ENCODE results near the gene SLC5A6. TPM values are rescaled to one million over a fixed set of nuclear protein-coding genes. Genes with fewer than 3 reads are reported as not detected.

SLC5A6 gene
- total RNA-seq, 2 experiments from 2014 or later: 34.9 to 37.7 TPM

- Mint-ChIP-seq H3K36me3 (ENCODE audit: low read depth) (no peaks in the 10 kb centered on the region), H3K9me3 (no peaks in the 10 kb centered on the region), H3K4me1 (ENCODE audit: low read depth) (no peaks in the 10 kb centered on the region), H3K4me3 (no peak overlapping the region), H3K27me3 (no peaks in the 10 kb centered on the region), H3K27ac (no peak overlapping the region)
- POLR2A ChIA-PET: no interaction called here
- CTCF ChIA-PET: interaction anchor here (1.0 to 3.8 kb wide), 4 partner anchors 11 to 197 kb away, joined by 3 to 17 read pairs (median 5); no protein-coding TSS in a partner anchor
- DNase-seq (no peak), ATAC-seq (no peak)
- intact Hi-C loops (cut with micrococcal nuclease): no loop called here
- TF ChIP-seq, protein P1, sequence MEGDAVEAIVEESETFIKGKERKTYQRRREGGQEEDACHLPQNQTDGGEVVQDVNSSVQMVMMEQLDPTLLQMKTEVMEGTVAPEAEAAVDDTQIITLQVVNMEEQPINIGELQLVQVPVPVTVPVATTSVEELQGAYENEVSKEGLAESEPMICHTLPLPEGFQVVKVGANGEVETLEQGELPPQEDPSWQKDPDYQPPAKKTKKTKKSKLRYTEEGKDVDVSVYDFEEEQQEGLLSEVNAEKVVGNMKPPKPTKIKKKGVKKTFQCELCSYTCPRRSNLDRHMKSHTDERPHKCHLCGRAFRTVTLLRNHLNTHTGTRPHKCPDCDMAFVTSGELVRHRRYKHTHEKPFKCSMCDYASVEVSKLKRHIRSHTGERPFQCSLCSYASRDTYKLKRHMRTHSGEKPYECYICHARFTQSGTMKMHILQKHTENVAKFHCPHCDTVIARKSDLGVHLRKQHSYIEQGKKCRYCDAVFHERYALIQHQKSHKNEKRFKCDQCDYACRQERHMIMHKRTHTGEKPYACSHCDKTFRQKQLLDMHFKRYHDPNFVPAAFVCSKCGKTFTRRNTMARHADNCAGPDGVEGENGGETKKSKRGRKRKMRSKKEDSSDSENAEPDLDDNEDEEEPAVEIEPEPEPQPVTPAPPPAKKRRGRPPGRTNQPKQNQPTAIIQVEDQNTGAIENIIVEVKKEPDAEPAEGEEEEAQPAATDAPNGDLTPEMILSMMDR (IDR thresholded peaks at IDR 0.05): no peak
Observed at GRCh38 chr2:27159271-27159670, 52.8 kb downstream of the SLC5A6 start.

DNA sequence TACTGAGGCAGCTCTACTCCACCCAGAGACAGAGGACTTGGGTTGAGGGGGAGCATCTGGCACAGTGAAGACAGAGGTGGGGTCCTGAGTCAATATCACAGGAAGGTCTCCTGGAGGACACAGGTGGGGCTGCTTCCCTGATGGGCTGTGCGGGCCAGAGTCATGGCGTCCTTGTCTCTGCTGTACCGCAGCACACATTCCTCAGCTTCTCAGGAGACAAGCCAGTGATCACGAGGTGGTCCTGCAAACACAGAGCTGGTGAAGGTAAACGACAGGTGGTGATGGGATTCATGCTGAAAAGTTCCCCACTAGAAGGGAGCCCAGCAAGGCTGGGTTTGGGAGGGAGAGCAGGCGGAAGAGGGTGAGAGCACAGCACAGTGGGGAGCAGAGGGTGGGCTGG lies 53.6 kb downstream of the SLC5A6 start:
- Mint-ChIP-seq H3K9me3 (no peaks in the 10 kb centered on the region), H3K27ac (no peak overlapping the region), H3K27me3 (no peaks in the 10 kb centered on the region), H3K4me3 (no peak overlapping the region), H3K4me1 (ENCODE audit: low read depth) (no peaks in the 10 kb centered on the region), H3K36me3 (ENCODE audit: low read depth) (no peaks in the 10 kb centered on the region)
- no peak for ATAC-seq
- TF ChIP-seq, protein P1 (IDR thresholded peaks at IDR 0.05): no peak
- POLR2A ChIA-PET: no interaction called here
- intact Hi-C loops (cut with micrococcal nuclease): no loop called here
- CTCF ChIA-PET: interaction anchor here (1.0 to 3.8 kb wide), 3 partner anchors 12 to 121 kb away, joined by 3 to 17 read pairs (median 7); no protein-coding TSS in a partner anchor
- no peak for DNase-seq

GRCh38 chr2:27155069-27155520 lies 57.0 kb downstream of the SLC5A6 start:
- intact Hi-C loops (cut with micrococcal nuclease): no loop called here
- ATAC-seq: no peak
- Mint-ChIP-seq H3K9me3 (no peaks in the 10 kb centered on the region), H3K27me3 (no peaks in the 10 kb centered on the region), H3K27ac (no peak overlapping the region), H3K4me3 (no peak overlapping the region), H3K4me1 (ENCODE audit: low read depth) (no peaks in the 10 kb centered on the region), H3K36me3 (ENCODE audit: low read depth) (no peaks in the 10 kb centered on the region)
- TF ChIP-seq, protein P1 (IDR thresholded peaks at IDR 0.05): no peak
- CTCF ChIA-PET: interaction anchor here (1.0 kb wide), 1 partner anchor 15 kb away, joined by 4 read pairs; no protein-coding TSS in a partner anchor
- no peak for DNase-seq
- POLR2A ChIA-PET: no interaction called here

DNA sequence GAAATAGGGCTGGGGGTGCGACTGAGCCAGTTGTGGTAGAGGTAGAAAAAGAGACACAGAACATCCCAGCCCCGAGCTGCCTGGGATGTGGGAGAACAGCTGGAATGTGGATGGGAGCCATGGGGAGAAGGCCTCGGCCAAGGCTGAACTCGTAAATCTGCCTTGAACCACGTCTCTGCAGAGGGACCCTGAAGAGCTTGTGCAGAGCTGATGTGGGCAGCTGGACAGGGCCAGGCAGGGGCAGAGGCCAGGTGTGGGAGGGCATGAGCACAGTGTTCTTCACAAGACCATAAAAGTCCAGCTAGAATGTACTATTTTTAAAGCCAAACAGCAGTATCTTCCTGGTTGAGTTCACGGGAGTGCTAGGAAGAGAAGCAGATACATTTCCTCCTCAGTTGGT lies 57.6 kb downstream of the SLC5A6 start:
- TF ChIP-seq, protein P1 (IDR thresholded peaks at IDR 0.05): no peak
- DNase-seq (no peak), ATAC-seq (no peak)
- Mint-ChIP-seq H3K27ac (no peak overlapping the region), H3K4me1 (ENCODE audit: low read depth) (no peaks in the 10 kb centered on the region), H3K4me3 (no peak overlapping the region), H3K36me3 (ENCODE audit: low read depth) (no peaks in the 10 kb centered on the region), H3K27me3 (no peaks in the 10 kb centered on the region), H3K9me3 (no peaks in the 10 kb centered on the region)
- intact Hi-C loops (cut with micrococcal nuclease): no loop called here
- ChIA-PET CTCF (interaction anchor here (1.0 kb wide), 1 partner anchor 15 kb away, joined by 4 read pairs; no protein-coding TSS in a partner anchor), POLR2A (no interaction called here)

- ATAC-seq (peak; percentile 74), DNase-seq (peak; percentile 22)
- no peak overlapping the region for H3K27ac Mint-ChIP-seq
- TF ChIP-seq, protein P1 (IDR thresholded peaks at IDR 0.05): no peak
- POLR2A ChIA-PET: interaction anchor here (2.1 kb wide), 1 partner anchor 35 kb away, joined by 4 read pairs; no protein-coding TSS in a partner anchor
- no peaks in the 10 kb centered on the region for H3K27me3 Mint-ChIP-seq
- intact Hi-C loops (cut with micrococcal nuclease): no loop called here
- H3K4me3 Mint-ChIP-seq: no peak overlapping the region
- H3K4me1 Mint-ChIP-seq (ENCODE audit: low read depth): no peaks in the 10 kb centered on the region
- no peaks in the 10 kb centered on the region for H3K36me3 Mint-ChIP-seq (ENCODE audit: low read depth)
- CTCF ChIA-PET: interaction anchor here (1.0 to 1.4 kb wide), 5 partner anchors 17 to 150 kb away, joined by 3 to 4 read pairs (median 4); no protein-coding TSS in a partner anchor
- no peaks in the 10 kb centered on the region for H3K9me3 Mint-ChIP-seq
Observed at GRCh38 chr2:27152796-27153464, 59.1 kb downstream of the SLC5A6 start.
